ENCODE data around the gene LRRC71. TPM values are rescaled to one million over a fixed set of nuclear protein-coding genes. Genes with fewer than 3 reads are reported as not detected.

Gene LRRC71
- not detected for total RNA-seq

GRCh38 chr1:156920233-156921052 is at the start of gene LRRC71:
Gene LRRC71, plus strand, starts transcription at chr1:156920632. Its CDS starts 172 bp downstream, at chr1:156920804.
- ATAC-seq (peak; percentile 90), DNase-seq (ENCODE audit: low spot score) (peak; percentile 60)

DNA sequence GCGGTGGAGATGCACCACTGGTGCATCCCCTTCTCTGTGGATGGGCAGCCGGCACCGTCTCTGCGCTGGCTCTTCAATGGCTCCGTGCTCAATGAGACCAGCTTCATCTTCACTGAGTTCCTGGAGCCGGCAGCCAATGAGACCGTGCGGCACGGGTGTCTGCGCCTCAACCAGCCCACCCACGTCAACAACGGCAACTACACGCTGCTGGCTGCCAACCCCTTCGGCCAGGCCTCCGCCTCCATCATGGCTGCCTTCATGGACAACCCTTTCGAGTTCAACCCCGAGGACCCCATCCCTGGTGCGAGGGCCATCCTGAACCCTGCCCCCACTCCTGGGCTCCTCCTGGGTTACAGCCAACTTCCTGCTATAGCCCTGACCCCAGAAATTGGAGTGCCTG is 46.8 kb upstream of the LRRC71 start:
- ATAC-seq (no peak), DNase-seq (ENCODE audit: low spot score) (no peak)

DNA sequence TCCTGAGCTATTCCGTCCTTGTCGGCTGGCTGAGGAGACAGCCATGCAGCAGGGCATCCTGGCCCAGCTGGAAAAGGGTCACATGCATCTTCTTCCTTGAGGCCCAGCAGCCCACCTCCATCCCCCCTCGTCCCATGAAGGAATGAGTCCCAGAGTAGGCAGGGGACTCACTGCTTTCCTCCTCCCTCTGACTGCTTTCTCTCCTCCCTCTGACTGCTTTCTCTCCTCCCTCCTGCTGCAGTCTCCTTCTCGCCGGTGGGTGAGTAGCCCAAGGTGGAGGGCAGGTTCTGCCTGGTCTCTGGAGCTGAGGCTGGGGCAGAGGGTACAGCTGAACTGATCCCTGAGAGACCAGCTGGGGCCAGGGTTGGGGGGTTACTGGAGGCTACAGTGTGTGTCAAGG is 46.3 kb upstream of the LRRC71 start:
- DNase-seq (ENCODE audit: low spot score): no peak
- no peak for ATAC-seq

DNA sequence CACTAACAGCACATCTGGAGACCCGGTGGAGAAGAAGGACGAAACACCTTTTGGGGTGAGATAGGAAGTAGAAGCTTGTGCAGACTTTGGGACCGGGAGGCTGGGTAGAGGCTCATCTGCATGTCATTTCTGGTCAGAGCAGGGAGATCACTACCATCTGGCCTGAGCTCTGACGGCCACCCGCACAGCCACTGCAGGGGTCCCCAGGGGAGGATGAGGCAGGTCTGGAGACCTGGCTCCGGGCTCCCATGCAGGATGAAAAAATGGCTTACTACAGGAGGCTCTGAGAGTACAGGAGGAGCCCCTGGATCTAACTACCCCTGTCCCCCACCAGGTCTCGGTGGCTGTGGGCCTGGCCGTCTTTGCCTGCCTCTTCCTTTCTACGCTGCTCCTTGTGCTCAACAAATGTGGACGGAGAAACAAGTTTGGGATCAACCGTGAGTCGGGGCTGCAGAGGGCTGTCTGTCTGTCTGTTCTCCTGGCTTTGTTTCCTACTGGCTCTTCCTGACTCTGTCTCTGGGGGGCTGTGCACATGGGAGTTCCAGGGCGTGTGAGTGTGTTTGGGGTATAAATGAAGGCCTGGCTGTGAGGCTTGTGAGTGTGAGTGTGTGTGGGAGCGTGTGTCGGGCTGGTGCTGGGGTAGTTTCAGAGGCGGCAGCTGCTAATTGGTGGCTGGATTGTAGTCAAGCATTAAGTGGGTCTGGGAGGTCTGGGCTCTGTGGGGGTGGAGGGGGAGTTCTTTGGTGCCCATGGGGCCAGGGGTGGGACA is 45.7 kb upstream of the LRRC71 start:
- no peak for ATAC-seq
- no peak for DNase-seq (ENCODE audit: low spot score)

DNA sequence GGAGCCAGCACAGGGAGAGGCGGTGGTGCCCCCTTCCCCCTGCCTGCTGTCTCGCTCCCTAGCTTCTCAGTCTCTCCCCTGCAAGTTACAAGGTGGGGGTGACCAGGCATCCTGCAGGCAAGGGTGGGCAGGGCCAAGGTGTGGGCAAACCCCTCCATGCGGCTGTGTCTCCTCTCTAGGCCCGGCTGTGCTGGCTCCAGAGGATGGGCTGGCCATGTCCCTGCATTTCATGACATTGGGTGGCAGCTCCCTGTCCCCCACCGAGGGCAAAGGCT is 45.2 kb upstream of the LRRC71 start:
- ATAC-seq (no peak), DNase-seq (ENCODE audit: low spot score) (no peak)

DNA sequence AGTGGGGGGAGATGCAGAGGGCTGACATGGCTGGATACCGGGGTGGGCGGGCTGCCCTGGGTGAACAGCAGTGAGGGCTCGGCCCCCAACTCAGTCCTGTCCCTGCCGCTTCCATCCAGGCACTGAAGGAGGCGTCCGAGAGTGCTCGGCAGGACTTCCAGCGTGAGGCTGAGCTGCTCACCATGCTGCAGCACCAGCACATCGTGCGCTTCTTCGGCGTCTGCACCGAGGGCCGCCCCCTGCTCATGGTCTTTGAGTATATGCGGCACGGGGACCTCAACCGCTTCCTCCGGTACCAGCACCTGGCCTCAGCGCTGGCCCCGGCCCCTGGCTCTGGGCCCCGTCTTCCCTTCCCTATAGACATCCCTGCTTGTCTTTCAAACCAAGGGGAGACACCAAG is 44.2 kb upstream of the LRRC71 start:
- no peak for DNase-seq (ENCODE audit: low spot score)
- ATAC-seq: no peak

DNA sequence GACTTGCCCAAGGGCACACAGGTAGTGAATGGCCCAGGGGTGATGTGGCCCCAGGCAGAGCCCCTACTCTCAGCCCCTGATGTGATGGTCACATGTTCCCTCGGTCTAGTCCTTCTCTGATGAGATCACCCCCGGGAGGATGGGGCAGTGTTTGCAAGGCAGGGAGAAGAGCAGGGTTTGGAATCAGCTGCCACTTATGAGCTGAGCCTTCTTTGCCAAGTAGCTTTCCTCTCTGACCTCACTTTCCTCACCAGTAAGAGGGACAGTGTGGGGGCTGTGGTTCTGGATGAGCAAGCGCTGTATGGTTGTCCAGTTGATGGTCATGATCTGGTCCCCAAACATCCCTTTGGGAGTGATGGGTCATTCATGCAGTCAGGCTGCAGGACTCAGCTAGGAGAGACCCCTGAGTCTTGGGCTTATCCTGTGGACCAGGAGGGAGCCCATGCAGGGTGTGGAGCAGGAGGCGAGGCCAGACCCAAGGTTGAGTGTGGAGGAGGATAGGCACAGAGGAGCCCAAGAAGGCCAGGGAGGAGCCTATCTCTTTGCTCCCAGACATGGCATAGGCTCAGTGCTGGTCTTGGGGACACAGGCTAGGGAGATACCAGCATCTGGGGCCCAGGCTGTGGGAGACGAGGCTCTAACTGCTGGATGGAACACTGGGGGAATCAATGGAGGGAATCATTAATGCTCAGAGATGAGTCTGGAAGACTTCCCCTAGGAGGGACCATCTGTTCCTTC is 42.8 kb upstream of the LRRC71 start:
- DNase-seq (ENCODE audit: low spot score) (no peak), ATAC-seq (no peak)

DNA sequence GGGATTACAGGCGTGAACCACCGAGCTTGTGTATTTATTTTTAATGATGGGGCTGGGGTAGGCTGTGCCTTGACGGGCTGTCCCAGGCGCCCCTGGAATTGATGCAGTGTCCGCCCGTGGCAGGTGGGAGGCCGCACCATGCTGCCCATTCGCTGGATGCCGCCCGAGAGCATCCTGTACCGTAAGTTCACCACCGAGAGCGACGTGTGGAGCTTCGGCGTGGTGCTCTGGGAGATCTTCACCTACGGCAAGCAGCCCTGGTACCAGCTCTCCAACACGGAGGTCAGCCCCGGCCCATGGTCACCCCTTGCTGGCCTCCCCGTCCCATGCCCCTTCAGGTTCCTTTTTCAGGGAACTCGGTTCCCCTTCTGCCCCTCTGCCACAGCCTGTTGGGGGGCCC is 40.6 kb upstream of the LRRC71 start:
- DNase-seq (ENCODE audit: low spot score) (no peak), ATAC-seq (no peak)

DNA sequence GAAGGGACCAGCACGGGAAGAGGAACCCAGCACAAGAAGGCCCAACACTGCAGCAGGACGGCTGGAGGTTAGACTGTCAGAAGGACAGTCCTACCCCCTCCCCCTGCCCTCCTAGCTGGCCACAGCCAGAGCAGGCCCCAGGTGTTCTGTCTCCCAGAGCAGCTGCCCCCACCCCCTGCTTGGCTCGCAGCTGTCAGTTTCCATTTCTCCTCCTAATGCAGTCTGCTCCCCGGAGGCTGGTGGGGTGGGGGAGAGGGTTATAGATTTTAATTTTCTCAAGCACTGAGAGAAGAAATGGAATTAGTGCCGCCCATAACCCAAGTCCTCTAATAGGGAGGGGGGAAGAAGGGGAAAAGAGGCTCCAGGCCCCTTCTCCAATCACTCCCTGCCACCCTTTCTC is 40.0 kb upstream of the LRRC71 start:
- no peak for DNase-seq (ENCODE audit: low spot score)
- ATAC-seq: no peak

GRCh38 chr1:156881101-156881500 is 39.3 kb upstream of the LRRC71 start:
- no peak for ATAC-seq
- no peak for DNase-seq (ENCODE audit: low spot score)

GRCh38 chr1:156881663-156882062 is 38.8 kb upstream of the LRRC71 start:
- DNase-seq (ENCODE audit: low spot score) (no peak), ATAC-seq (no peak)

- no peak for DNase-seq (ENCODE audit: low spot score)
Measured at GRCh38 chr1:156882543-156882942, 37.9 kb upstream of the LRRC71 start.

GRCh38 chr1:156883919-156884318 is 36.5 kb upstream of the LRRC71 start:
- DNase-seq (ENCODE audit: low spot score) (no peak), ATAC-seq (no peak)

More at GRCh38 chr1:156882543-156882942, 37.9 kb upstream of the LRRC71 start:
- no peak for ATAC-seq

DNA sequence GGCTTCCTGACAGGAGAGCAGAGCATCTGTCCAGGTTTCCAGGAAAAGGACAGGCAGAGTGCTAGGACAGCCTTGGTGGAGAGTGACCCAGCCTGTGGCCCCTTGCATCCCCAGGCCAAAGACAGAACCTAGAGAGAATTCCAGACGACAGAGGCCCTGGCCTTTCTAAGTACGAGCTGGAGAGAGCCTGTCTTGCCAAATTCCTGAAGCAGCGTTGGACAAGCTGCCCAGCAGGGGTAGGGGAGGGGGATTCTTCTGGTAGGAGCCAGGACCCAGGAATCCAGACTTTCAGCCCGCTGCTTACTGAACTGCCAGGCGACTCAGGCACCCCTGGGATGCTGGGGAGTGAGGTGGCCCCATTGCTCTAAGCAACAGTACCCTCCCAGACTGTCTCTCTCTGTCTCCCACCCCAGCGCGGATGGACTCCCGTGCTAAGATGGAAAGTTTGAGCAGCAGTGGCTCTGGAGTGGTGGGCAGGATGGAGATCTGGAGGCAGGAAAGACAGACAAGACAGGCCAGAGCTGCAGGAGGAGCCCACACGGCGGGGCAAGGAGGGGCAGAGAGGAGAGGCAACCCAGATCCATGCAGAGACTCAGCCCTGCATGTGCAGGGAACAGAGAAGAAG is 35.8 kb upstream of the LRRC71 start:
- DNase-seq (ENCODE audit: low spot score) (no peak), ATAC-seq (no peak)

GRCh38 chr1:156885314-156885713 is 35.1 kb upstream of the LRRC71 start:
- DNase-seq (ENCODE audit: low spot score) (no peak), ATAC-seq (no peak)

GRCh38 chr1:156885880-156886355 is 34.5 kb upstream of the LRRC71 start:
- DNase-seq (ENCODE audit: low spot score) (no peak), ATAC-seq (no peak)

DNA sequence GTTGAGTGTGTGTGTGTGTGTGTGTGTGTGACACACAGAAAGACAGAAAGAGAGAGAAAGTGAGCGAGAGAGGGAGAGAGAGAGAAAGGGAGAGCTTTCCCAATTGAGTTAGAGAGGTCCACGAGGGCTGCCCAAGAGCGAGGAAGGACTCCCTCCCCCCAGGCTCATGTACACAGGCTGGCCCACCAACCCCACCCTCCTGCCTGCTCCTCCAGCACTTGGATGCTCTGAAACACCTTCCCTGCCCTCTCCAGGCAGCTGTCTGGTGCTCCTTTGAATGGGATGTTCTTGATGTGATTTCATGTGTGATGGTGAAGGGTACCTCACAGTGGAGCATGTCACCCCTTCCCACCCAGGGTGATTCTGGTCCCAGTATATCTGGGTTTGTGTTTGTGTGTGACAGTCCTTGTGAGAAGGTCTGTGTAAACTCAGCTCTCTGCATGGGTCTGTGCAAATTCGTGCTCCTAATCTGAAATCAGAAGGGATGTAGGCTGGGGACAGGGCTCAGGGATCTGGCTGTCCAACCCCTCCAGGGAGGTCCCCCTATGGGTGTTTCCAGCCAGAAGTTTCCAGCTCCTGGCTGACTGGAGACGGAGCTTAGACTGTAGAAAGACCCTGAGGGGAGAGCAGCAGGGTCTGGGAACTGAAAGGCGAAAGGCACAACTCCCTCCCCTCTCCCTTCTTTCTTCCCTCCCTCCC is 33.7 kb upstream of the LRRC71 start:
- no peak for DNase-seq (ENCODE audit: low spot score)
- no peak for ATAC-seq

DNA sequence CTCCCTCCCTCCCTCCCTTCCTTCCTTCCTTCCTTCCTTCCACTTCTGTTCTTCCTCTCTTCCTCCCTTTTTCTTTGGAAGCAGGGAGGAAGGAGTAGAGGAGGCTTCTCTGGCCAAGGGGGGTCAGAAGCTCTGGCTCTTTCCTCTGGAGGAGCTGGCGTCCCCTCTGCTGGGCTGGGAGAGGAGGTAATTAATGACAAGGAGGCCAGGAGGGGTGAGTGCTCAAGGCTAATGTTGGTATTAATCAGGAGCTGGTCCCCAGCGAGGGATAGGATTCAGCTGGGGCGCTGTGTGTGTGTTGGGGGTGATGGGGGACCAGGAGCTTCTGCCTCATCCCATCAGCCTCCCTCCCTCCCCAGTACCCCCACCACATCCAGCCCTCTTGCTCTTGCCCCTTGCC is 33.1 kb upstream of the LRRC71 start:
- DNase-seq (ENCODE audit: low spot score): no peak

DNA sequence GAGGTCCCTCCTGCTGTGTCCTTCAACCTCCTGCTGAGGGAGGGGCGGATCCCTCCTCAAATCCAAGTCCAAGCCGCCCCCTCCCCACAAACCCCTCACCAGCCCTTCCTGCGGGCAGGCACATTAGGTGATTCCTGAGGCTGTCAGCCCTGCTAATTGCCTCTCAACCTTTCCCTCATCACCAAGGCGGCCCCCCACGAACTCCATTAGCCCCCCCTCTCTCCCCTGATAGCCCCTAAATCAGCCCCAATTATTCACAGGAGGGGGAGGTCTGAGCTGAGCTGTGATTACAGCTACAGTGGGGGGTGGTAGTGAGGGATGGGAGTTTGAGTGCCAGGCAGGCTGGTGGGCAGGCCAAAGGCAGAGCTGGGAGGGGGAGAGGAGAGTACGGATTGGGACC is 32.7 kb upstream of the LRRC71 start:
- ATAC-seq (no peak), DNase-seq (ENCODE audit: low spot score) (no peak)

More for the DNA sequence above, 33.1 kb upstream of the LRRC71 start:
- no peak for ATAC-seq

DNA sequence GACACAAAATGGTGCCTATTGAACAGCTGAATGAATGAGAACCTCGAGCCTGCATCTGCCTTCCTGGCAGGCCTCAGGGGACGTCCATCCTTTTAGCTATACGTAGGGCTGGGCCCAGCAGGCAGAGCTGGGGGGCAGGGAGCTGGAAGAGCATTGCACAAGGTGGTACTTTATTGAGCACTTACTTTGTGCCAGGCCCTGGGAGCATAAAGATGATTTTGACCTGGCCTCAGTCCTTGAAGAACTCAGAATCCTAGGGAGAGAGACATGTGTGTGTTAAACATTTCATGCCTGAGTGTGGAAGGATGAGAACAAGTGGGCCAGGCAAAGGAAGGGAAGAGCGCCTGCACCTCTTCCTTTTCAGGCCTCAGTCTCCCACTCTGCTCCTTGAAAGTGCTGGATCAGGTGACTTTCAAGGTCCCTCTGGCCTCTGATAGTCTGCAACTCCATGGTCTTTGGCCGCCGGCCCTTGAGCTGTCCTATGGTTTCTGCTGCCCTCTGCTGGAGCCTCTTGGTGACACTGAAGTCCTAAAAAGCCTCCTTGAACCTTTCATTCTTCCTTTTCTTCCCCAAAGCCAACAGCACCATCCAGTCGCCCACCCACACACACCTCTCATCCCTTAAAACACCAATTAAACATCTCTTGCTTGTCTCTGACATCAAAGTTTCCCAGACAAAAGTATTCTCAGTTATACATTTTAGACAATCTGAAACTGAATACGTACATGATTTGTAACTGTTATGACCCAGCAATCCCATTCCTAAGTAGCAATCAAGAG is 30.4 kb upstream of the LRRC71 start:
- peak; percentile 84 for ATAC-seq
- DNase-seq (ENCODE audit: low spot score): peak; percentile 79
